ENCODE measurements around the gene IFT57.
A peak's percentile ranks its signal among the peaks of the same experiment; 100 is the strongest.
"Not testable (repeated sequence)": the region's sequence is repeated elsewhere in the genome, so short reads cannot be mapped to it uniquely, and the experiment has no call there.

Gene IFT57

GRCh38 chr3:108221911-108222852, at the start of gene IFT57:
Gene IFT57, minus strand, starts transcription at chr3:108222424. Its CDS starts 102 bp downstream, at chr3:108222322.
- DNase-seq (ENCODE audit: low read depth in 2 of 2) = peak; percentile 95

GRCh38 chr3:108271626-108272025, 49.4 kb upstream of the IFT57 start:
- DNase-seq (ENCODE audit: low read depth in 2 of 2) = no peak

- not testable (repeated sequence) for DNase-seq (ENCODE audit: low read depth in 2 of 2)
Observed at GRCh38 chr3:108268235-108268634, 46.0 kb upstream of the IFT57 start.

GRCh38 chr3:108264534-108265298, 42.5 kb upstream of the IFT57 start:
- DNase-seq (ENCODE audit: low read depth in 2 of 2) = not testable (repeated sequence)

GRCh38 chr3:108255131-108255530, 32.9 kb upstream of the IFT57 start:
- no peak for DNase-seq (ENCODE audit: low read depth in 2 of 2)

GRCh38 chr3:108251844-108252243, 29.6 kb upstream of the IFT57 start:
- no peak for DNase-seq (ENCODE audit: low read depth in 2 of 2)

GRCh38 chr3:108251265-108251664, 29.0 kb upstream of the IFT57 start:
- DNase-seq (ENCODE audit: low read depth in 2 of 2) = no peak

- DNase-seq (ENCODE audit: low read depth in 2 of 2) = no peak
Observed at GRCh38 chr3:108250626-108251025, 28.4 kb upstream of the IFT57 start.

GRCh38 chr3:108243243-108243642, 21.0 kb upstream of the IFT57 start:
- DNase-seq (ENCODE audit: low read depth in 2 of 2) = no peak

GRCh38 chr3:108242776-108243175, 20.6 kb upstream of the IFT57 start:
- DNase-seq (ENCODE audit: low read depth in 2 of 2) = no peak

- DNase-seq (ENCODE audit: low read depth in 2 of 2) = no peak
Observed at GRCh38 chr3:108241721-108242120, 19.5 kb upstream of the IFT57 start.

- DNase-seq (ENCODE audit: low read depth in 2 of 2) = no peak
Observed at GRCh38 chr3:108241146-108241545, 18.9 kb upstream of the IFT57 start.

- no peak for DNase-seq (ENCODE audit: low read depth in 2 of 2)
Observed at GRCh38 chr3:108239082-108239481, 16.9 kb upstream of the IFT57 start.

GRCh38 chr3:108235290-108235689, 13.1 kb upstream of the IFT57 start:
- no peak for DNase-seq (ENCODE audit: low read depth in 2 of 2)

- no peak for DNase-seq (ENCODE audit: low read depth in 2 of 2)
Observed at GRCh38 chr3:108234387-108234957, 12.2 kb upstream of the IFT57 start.

- no peak for DNase-seq (ENCODE audit: low read depth in 2 of 2)
Observed at GRCh38 chr3:108228286-108228685, 6.1 kb upstream of the IFT57 start.

- DNase-seq (ENCODE audit: low read depth in 2 of 2) = no peak
Observed at GRCh38 chr3:108227131-108227530, 4.9 kb upstream of the IFT57 start.

- no peak for DNase-seq (ENCODE audit: low read depth in 2 of 2)
Observed at GRCh38 chr3:108225221-108225620, 3.0 kb upstream of the IFT57 start.

GRCh38 chr3:108223928-108224327, 1.7 kb upstream of the IFT57 start:
- no peak for DNase-seq (ENCODE audit: low read depth in 2 of 2)

GRCh38 chr3:108222853-108223565, 785 bp upstream of the IFT57 start:
- no peak for DNase-seq (ENCODE audit: low read depth in 2 of 2)

GRCh38 chr3:108221393-108221792, 831 bp downstream of the IFT57 start:
- no peak for DNase-seq (ENCODE audit: low read depth in 2 of 2)

- no peak for DNase-seq (ENCODE audit: low read depth in 2 of 2)
Observed at GRCh38 chr3:108219336-108219735, 2.9 kb downstream of the IFT57 start.

All from fibroblast of skin of left quadriceps (primary cell).